Measurements from ENCODE around the gene ABCA3.

The ABCA3 gene

DNA sequence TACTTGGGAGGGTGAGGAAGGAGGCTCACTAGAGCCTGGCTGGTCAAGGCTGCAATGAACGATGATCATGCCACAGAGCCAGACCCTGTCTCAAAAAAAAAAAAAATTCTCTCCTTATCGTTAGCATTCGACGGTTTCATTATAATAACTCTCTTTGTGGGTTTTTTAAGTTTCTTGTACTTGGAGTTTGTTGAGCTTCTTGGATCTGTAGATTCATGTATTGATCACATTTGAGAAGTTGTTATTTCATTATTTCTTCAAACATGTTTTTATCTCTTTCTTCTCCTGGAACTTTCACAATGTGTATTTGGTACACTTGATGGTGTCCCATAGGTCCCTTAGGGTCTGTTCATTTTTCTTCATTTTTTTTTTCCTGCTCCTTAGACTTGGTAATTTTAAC, 16.8 kb upstream of the ABCA3 start:
- no peak for DNase-seq (ENCODE audit: low read depth)
- TF ChIP-seq, protein P1, sequence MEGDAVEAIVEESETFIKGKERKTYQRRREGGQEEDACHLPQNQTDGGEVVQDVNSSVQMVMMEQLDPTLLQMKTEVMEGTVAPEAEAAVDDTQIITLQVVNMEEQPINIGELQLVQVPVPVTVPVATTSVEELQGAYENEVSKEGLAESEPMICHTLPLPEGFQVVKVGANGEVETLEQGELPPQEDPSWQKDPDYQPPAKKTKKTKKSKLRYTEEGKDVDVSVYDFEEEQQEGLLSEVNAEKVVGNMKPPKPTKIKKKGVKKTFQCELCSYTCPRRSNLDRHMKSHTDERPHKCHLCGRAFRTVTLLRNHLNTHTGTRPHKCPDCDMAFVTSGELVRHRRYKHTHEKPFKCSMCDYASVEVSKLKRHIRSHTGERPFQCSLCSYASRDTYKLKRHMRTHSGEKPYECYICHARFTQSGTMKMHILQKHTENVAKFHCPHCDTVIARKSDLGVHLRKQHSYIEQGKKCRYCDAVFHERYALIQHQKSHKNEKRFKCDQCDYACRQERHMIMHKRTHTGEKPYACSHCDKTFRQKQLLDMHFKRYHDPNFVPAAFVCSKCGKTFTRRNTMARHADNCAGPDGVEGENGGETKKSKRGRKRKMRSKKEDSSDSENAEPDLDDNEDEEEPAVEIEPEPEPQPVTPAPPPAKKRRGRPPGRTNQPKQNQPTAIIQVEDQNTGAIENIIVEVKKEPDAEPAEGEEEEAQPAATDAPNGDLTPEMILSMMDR (IDR thresholded peaks at IDR 0.05; ENCODE audit: low read length, missing control alignments), result no peak

DNA sequence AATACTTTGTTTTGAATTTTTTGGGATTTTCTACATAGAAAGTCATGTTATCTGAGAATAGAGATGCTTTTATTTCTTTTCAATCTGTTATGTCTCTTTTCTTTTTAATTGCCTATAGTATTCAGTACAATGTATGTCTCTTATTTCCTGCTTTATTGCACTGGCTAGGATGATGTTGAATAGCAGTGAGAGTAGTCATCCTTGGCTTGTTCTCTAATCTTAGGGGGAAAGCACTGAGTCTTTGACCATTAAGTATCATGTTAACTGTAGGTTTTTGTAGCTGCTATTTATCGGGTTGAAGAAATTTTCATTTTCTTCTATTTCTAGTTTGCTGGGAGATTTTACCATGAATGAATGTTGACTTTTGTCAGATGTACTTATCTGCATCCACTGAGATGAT, 10.0 kb upstream of the ABCA3 start:
- TF ChIP-seq, protein P1 (IDR thresholded peaks at IDR 0.05; ENCODE audit: low read length, missing control alignments), result no peak
- H3K4me3 ChIP-seq (replicated peaks; ENCODE audit: low read depth, low read length), result no peak overlapping the region
- DNase-seq (ENCODE audit: low read depth), result no peak

More for the DNA sequence above, 16.8 kb upstream of the ABCA3 start:
- H3K4me3 ChIP-seq (replicated peaks; ENCODE audit: low read depth, low read length), result no peak overlapping the region

DNA sequence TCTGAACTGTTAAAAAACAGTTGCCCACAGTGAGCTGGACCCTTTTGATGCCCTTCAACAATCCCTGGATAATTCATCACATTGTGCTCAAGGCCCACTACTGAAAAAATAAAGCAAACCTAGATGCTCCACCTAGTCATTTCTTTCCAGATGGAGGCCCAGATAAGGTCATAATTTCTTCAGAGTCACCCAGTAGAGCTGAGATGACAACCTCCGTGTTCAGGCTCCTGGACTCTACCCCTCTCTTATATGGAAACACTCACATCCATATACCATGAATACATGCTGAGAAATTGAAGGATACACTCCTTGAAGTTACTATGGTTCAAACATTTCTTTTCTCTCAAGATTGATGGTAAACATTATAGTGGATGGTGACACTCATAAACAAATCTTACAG, 2.7 kb upstream of the ABCA3 start:
- DNase-seq (ENCODE audit: low read depth), result no peak
- TF ChIP-seq, protein P1 (IDR thresholded peaks at IDR 0.05; ENCODE audit: low read length, missing control alignments), result no peak
- no peak overlapping the region for H3K4me3 ChIP-seq (replicated peaks; ENCODE audit: low read depth, low read length)

DNA sequence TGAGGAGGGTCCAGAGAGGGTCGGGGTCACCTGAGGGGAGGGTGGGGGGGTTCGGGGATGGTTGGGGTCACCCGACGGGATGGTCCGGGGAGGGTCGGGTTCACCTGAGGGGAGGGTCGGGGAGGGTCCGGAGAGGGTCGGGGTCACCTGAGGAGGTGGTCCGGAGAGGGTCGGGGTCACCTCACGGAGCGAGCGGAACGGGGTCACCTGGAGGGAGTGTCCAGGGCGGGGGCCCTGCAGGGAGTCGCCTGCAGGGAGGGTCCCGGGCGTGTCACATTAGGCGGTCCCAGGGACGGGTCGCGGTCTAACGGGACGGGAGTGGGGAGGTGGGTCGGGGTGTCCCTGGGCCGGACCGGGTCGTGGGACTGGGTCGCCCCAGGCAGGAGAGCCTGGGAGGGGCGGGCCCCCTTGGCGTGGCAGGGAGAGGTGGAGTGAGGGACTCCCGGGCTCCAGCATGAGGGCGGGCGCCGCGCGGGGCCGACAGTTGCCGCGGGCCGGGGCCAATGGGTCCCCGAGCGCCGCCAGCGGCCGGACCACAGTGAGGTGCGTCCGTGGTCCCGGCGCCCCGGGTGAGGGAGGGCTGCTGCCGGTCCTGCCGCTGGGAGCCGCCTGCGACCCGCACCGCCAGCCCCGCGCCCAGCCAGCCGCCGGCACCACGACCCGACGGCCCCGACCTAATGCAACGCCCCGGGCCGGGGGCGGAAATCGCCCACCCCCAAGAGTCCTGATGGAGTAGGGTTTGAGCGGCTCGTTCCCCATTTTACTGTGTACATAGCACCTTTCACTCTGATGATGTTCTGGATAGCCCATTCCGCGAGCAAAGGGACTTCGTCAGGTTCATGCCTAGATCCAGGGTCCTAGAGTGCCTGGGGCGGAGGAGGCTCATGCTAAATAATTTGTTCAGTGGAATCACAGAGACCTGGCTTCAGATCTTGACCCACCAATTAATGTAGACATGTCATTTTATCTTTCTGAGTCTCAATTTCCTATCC, 1.2 kb upstream of the ABCA3 start:
- no peak for DNase-seq (ENCODE audit: low read depth)
- TF ChIP-seq, protein P1 (IDR thresholded peaks at IDR 0.05; ENCODE audit: low read length, missing control alignments), result no peak
- H3K4me3 ChIP-seq (replicated peaks; ENCODE audit: low read depth, low read length), result no peak overlapping the region

DNA sequence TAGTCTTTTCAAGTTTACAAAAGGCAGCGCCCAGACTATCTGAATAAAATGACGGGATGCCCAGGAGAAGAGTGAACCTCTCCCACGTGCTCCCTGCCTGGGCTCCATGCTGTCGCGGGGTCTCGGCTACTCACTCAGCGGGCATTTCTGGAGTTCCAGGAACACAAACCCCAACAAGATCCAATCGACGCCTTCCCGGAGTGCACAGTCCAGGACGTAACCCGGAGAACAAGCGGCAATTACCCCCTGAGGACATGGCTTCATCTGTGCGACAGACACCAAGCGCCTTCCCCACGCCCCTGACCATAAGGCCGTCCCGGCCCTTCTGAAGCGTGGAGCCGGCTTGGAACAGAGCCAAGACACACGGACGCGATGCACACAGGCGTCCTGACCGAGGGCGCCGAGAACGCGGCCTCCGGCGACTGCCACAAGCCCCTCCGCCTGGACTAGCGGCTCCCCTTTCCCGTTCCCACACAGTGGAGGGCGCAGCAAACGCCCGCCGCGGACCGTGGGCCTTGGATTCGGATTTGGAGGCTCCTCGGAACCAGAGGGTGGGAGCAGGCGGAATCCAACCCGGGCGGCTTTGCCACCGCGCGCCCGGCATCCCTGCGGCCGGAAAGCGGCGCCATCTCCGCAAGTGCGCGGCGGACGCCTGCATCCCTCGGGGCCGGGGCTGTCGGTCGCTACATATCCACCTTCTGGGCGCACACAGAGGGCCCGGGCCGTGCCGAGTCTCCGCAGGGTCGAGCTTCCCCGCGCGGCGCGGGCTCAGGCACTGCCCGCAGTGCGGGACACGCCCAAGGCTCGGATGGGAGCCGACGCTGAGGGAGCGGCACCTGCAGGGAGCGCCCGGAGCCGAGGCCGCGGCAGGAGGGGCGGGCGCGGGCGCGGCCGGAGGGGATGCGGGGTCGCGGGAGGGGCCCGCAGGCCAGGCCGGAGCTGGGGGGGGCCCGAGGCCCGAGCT, 725 bp downstream of the ABCA3 start:
- no peak for DNase-seq (ENCODE audit: low read depth)
- peak overlapping the region; percentile 45 for H3K4me3 ChIP-seq (replicated peaks; ENCODE audit: low read depth, low read length)
- TF ChIP-seq, protein P1 (IDR thresholded peaks at IDR 0.05; ENCODE audit: low read length, missing control alignments), result no peak

DNA sequence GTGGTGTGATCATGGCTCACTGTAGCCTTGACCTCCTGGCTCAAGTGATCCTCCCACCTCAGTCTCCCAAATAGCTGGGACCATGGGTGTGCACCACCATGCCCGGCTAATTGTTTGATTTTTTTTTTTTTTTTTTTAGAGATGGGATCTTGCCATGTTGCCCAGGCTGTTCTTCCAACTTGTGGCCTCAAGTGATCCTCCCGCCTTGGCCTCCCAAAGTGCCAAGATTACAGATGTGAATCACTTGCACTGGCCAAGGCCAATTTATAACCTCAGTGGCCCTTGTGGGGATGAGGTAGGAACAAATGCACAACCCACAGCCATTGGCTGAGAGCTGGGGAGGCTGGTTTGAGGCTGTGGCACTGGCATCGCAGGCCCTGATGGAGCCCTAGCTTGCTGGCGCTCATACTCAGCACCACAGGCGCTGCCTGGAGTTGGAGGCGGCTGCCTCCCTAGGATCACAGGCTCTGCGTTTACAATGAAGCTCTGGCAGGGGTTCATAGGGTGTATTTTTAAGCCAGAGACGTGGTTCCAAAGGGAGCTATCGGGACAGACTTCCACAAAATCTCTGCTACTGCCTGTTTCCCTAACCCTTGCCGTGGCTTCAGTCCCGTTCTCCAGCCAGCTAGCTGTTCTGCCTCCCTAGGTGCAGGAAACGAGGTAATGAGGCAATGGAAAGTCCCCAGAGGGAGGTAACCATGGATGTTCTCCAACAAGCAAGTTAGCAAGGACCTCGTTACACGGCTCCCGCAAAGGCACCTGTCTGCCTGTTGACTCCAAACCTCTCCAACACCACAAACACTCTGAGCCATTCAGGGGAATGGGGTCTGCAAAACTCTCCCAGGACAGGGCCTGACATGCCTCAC, 2.9 kb downstream of the ABCA3 start:
- TF ChIP-seq, protein P1 (IDR thresholded peaks at IDR 0.05; ENCODE audit: low read length, missing control alignments), result no peak
- no peak overlapping the region for H3K4me3 ChIP-seq (replicated peaks; ENCODE audit: low read depth, low read length)

More for the DNA sequence above, 2.9 kb downstream of the ABCA3 start:
- no peak for DNase-seq (ENCODE audit: low read depth)
